Ovary (tissue), 9 donors: ENCODE data around the gene ABHD8. TPM values are rescaled to one million over a fixed set of nuclear protein-coding genes. Genes with fewer than 3 reads are reported as not detected.

Source experiments
- DNase-seq, 5 donors: peaks; one replicate each; pipeline ENCODE4 v3.0.0-alpha.2; 2019 to 2020
- H3K27ac ChIP-seq, 2 donors: fragments of 200-600 bp; one replicate each; pipeline versions ENCODE4 v1.5.1 to v1.8.0; 2019 to 2022
- H3K27me3 ChIP-seq: fragments of 200-600 bp; one replicate; pipeline ENCODE4 v1.8.0; 2022
- H3K36me3 ChIP-seq: fragments of 200-600 bp; sonication (generic); one replicate; pipeline ENCODE4 v1.5.1; 2019
- H3K4me1 ChIP-seq: one replicate; pipeline ENCODE4 v1.8.1; 2013; ENCODE audit warnings: mild to moderate bottlenecking, moderate library complexity; ENCODE audit not compliant: insufficient read depth
- H3K4me3 ChIP-seq: fragments of 200-600 bp; sonication (generic); one replicate; pipeline ENCODE4 v1.5.1; 2017
- H3K9me3 ChIP-seq, 2 donors: fragments of 200-600 bp in 1 of 2; sonication (generic) in 1 of 2; one replicate each; pipeline versions ENCODE4 v1.5.1 to v1.8.1; 2013 to 2019; ENCODE audit warnings: mild to moderate bottlenecking in 1 of 2, moderate library complexity in 1 of 2
- EP300 ChIP-seq: sonication (generic); formaldehyde crosslinking; IDR thresholded peaks from one replicate; pipeline ENCODE4 v1.6.1; 2017; ENCODE audit warnings: antibody characterized with exemption
- POLR2A ChIP-seq: fragments of 450-650 bp; IDR thresholded peaks from one replicate; pipeline ENCODE4 v1.6.1; 2017; ENCODE audit warnings: antibody characterized with exemption, mild to moderate bottlenecking, moderate library complexity
- WGBS, 3 donors: extraction: QIAGEN DNeasy Blood & Tissue Kit in 1 of 3; methylation state at CpG; one replicate each; pipeline versions ENCODE4 v1.1.5 to v1.1.7; 2013 to 2017; 5-methylcytosine and 5-hydroxymethylcytosine counted together
- intact Hi-C, 4 donors: fragments of 100-400 bp; cut with DNase I; formaldehyde crosslinking; loops; one replicate each; pipeline versions ENCODE4 v1.11.0 to v1.15.1; 2022 to 2023
- polyA plus RNA-seq, 2 donors: library from polyadenylated mRNA; stranded (reverse); fragments of 200-250 nt in 1 of 2; fragments of 350-450 nt in 1 of 2; fragmentation: Illumina TruSeq in 1 of 2; extraction: RNeasy Lipid Tissue Mini Kit (QIAGEN cat#74804) in 1 of 2; gene quantifications; one replicate each; pipeline ENCODE4 v1.2.3, GENCODE V29; 2013 to 2014
- total RNA-seq, 7 donors: library from RNA; depleted of rRNA in 2 of 7; stranded (reverse); fragments of >200 nt in 2 of 7; fragmentation: NEBNext Ultra II Directional in 3 of 7; extraction: Animal tissue kit (Norgen Biotek cat#: 25700) in 3 of 7; gene quantifications; one replicate each; pipeline versions ENCODE4 v1.1.0 to v1.2.4, GENCODE V29; 2016 to 2023
- TF ChIP-seq, protein P1 (sequence below), 3 donors: fragments of 450-650 bp in 2 of 3; fragments of 200-600 bp in 1 of 3; IDR thresholded peaks; one replicate each; pipeline versions ENCODE4 v1.5.1 to v1.8.0; 2016 to 2022; ENCODE audit warnings: antibody characterized with exemption in 3 of 3, mild to moderate bottlenecking in 1 of 3
- donor health status: DM: no; HTN: no; CAD: no; lungs with moderate emphysema.
- donor health status: DM: no; HTN: no; CAD: no.
- donor health status: Bipolar disorder and iron deficiency.
- donor health status: DM: yes; HTN: yes; CAD: no.
- donor health status: DM: no; HTN: no; CAD: no.
- donor health status: DM: yes; HTN: yes; CAD: no.

Gene ABHD8
- total and polyA plus RNA-seq, 9 donors = 0.55 to 25.1 (median 15.3) TPM

DNA sequence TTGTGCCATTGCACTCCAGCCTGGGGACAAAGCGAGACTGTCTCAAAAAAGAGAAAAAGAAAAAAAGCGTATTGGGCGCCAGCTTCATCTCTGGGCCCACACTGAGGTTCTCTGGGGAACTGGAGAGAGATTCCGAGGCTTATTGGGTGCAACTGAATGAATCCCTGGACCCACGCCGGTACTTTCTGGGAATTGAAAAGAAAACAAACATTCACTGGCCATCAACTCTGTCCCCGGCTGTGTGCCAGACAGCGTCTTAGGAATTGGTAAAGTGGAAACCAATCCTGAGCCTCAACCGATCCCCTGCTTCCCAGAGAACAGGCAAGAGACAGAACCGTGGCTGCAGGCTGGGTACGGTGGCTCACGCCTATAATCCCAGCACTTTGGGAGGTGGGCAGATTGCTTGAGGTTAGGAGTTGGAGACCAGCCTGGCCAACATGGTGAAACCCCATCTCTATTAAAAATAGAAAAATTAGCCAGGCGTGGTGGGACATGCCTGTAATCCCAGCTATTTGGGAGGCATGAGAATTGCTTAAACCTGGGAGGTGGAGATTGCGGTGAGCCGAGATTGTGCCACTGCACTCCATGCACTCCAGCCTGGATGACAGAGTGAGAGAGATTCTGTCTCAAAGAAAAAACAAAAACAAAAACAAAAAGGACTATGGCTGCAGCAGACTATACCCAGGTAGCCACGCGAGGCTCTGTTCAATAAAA, 22.8 kb upstream of the ABHD8 start:
- Histone ChIP-seq H3K36me3 (no peaks in the 10 kb centered on the region), H3K27me3 (no peaks in the 10 kb centered on the region), H3K27ac (no peak overlapping the region), H3K9me3 (no peaks in the 10 kb centered on the region), H3K4me1 (peaks cover 4% of the 10 kb centered on the region), H3K4me3 (no peak overlapping the region)
- 84 to 89% (median 88%) methylated on average over 17 of the region's 17 CpGs for WGBS, 3 donors
- DNase-seq = no peak
- TF ChIP-seq, protein P1, sequence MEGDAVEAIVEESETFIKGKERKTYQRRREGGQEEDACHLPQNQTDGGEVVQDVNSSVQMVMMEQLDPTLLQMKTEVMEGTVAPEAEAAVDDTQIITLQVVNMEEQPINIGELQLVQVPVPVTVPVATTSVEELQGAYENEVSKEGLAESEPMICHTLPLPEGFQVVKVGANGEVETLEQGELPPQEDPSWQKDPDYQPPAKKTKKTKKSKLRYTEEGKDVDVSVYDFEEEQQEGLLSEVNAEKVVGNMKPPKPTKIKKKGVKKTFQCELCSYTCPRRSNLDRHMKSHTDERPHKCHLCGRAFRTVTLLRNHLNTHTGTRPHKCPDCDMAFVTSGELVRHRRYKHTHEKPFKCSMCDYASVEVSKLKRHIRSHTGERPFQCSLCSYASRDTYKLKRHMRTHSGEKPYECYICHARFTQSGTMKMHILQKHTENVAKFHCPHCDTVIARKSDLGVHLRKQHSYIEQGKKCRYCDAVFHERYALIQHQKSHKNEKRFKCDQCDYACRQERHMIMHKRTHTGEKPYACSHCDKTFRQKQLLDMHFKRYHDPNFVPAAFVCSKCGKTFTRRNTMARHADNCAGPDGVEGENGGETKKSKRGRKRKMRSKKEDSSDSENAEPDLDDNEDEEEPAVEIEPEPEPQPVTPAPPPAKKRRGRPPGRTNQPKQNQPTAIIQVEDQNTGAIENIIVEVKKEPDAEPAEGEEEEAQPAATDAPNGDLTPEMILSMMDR (IDR thresholded peaks at IDR 0.05) = no peak
- TF ChIP-seq POLR2A = no peak
- no peak for TF ChIP-seq EP300
- intact Hi-C loops = no loop called here

DNA sequence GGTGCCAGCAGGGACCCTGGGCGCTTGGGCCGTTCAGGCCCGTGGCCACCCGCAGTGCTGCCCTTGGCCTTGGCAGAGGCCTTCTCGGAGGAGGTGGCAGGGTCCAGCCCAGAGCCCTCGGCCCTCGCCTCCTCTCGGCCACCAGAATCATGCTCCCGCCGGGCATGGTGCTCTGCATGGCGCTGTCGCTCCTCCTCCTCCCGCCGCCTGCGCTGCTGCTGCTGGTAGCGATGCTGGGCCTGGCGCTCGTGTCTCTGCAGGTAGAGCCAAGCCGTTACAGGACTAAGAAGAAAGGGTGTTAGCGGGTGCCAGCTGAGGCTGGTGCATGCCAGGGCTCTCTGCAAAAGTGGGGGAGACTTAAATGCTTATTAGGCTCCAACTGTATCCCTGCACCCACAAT, 21.9 kb upstream of the ABHD8 start:
- no peak overlapping the region for H3K4me3 ChIP-seq
- H3K27me3 ChIP-seq = no peaks in the 10 kb centered on the region
- H3K27ac ChIP-seq = no peak overlapping the region
- no peaks in the 10 kb centered on the region for H3K9me3 ChIP-seq
- TF ChIP-seq EP300 (no peak), POLR2A (no peak)
- TF ChIP-seq, protein P1 (IDR thresholded peaks at IDR 0.05) = no peak
- H3K4me1 ChIP-seq = peaks cover 4% of the 10 kb centered on the region
- intact Hi-C loops = no loop called here
- no peak for DNase-seq
- 91 to 94% (median 93%) methylated on average over 20 of the region's 20 CpGs for WGBS, 3 donors
- H3K36me3 ChIP-seq = no peaks in the 10 kb centered on the region

DNA sequence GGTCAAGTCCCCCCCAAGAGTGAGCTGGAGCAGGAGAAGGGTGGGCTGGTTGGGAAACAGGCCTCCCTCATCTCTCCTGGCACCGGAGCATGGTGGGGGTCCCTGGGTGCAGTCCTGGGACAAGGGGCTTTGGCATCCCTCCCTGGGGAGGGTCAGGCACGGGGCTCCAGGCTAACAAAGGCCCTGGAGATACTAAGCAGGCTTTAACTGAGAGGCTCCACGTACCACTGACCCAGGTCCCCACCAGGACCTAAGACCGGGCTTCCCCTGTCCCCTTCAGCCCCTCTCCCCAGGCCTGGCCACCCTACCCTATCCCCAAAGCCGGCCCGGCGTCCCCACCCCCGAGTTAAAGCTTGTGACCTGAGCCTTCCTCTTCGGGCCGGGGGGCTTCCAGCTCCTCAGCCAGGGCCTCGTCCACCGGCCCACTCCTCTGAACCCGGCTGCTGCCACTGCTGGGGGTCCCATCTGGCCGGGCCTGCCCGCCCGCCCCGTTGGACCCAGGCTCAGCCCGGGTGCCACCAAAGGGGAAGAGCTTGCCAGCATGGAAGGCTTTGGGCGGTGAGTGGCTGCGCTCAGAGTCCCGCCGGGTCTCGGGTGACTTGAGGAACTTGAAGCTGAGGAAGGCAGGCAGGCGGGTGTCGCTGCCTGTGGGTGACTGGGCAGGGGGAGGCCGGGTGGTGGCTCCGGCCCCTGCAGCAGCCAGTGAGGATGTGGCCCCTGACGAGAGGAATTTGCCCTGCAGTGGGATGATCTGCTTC, 21.3 kb upstream of the ABHD8 start:
- 86 to 87% (median 87%) methylated on average over 27 to 28 of the region's 28 CpGs for WGBS, 3 donors
- intact Hi-C loops = no loop called here
- H3K27ac ChIP-seq = no peak overlapping the region
- no peak for TF ChIP-seq POLR2A
- TF ChIP-seq EP300 = no peak
- TF ChIP-seq, protein P1 (IDR thresholded peaks at IDR 0.05) = no peak
- H3K9me3 ChIP-seq = no peaks in the 10 kb centered on the region
- DNase-seq = no peak
- H3K4me3 ChIP-seq = no peak overlapping the region
- no peaks in the 10 kb centered on the region for H3K27me3 ChIP-seq
- peaks cover 4% of the 10 kb centered on the region for H3K4me1 ChIP-seq
- H3K36me3 ChIP-seq = no peaks in the 10 kb centered on the region

DNA sequence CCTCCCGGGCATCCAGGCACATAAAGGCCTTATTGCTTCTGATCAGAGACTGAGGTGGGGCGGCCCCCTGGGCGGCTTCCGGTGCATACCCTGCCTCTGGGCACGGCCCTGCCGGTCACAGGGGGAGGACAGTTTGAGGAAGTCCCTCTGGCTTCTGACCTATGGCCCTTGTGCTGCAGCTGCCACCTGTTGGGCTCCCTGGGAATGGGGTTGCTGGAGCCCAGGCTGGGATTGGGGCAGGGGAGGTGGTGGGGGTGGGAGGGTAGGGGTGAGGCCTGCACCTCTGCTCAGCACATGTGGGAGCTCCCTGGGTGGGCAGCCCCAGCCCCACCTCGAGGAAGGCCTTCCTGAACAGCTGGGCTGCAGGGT, 20.7 kb upstream of the ABHD8 start:
- intact Hi-C loops = no loop called here
- TF ChIP-seq, protein P1 (IDR thresholded peaks at IDR 0.05) = no peak
- TF ChIP-seq EP300 (no peak), POLR2A (no peak)
- H3K27ac ChIP-seq = no peak overlapping the region
- DNase-seq = no peak
- H3K36me3 ChIP-seq = no peaks in the 10 kb centered on the region
- no peak overlapping the region for H3K4me3 ChIP-seq
- no peaks in the 10 kb centered on the region for H3K9me3 ChIP-seq
- no peaks in the 10 kb centered on the region for H3K27me3 ChIP-seq
- peaks cover 3% of the 10 kb centered on the region for H3K4me1 ChIP-seq
- 16 to 33% (median 21%) methylated on average over 6 to 7 of the region's 7 CpGs for WGBS, 3 donors
